ENCODE results near the gene PRPF40B.

DNA sequence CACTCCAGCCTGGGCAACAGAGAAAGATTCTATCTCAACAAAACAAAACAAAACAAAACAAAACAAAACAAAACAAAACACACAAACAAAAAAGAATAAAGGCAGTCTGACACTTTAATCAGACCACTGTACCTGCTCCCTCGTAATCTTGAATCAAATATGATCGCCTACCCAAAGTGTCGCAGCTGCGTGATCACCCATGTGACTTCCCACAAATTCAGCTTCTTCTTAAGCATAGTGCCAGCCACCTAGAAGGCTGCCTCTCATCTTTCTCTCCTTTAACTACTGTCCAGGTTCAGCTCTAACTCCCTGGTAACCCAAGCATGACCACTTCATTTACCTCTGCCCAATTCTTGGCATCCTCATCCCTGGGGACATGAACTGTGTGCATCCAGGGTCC, 46.4 kb downstream of the PRPF40B start:
- TF ChIP-seq, protein P1, sequence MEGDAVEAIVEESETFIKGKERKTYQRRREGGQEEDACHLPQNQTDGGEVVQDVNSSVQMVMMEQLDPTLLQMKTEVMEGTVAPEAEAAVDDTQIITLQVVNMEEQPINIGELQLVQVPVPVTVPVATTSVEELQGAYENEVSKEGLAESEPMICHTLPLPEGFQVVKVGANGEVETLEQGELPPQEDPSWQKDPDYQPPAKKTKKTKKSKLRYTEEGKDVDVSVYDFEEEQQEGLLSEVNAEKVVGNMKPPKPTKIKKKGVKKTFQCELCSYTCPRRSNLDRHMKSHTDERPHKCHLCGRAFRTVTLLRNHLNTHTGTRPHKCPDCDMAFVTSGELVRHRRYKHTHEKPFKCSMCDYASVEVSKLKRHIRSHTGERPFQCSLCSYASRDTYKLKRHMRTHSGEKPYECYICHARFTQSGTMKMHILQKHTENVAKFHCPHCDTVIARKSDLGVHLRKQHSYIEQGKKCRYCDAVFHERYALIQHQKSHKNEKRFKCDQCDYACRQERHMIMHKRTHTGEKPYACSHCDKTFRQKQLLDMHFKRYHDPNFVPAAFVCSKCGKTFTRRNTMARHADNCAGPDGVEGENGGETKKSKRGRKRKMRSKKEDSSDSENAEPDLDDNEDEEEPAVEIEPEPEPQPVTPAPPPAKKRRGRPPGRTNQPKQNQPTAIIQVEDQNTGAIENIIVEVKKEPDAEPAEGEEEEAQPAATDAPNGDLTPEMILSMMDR (IDR thresholded peaks at IDR 0.05) = no peak
- TF ChIP-seq POLR2A (IDR thresholded peaks at IDR 0.05) = no peak
- TF ChIP-seq POLR2AphosphoS5 (IDR thresholded peaks at IDR 0.05) = no peak

Measured in breast epithelium (tissue), 3 donors.